ENCODE results near the gene B3GLCT. TPM values are rescaled to one million over a fixed set of nuclear protein-coding genes. Genes with fewer than 3 reads are reported as not detected.

B3GLCT gene
- total and polyA plus RNA-seq, 2 of the 13 experiments (the other 11 are each of a cell fraction or from before 2014, with no cell fraction given) = 2.0 to 7.1 TPM

DNA sequence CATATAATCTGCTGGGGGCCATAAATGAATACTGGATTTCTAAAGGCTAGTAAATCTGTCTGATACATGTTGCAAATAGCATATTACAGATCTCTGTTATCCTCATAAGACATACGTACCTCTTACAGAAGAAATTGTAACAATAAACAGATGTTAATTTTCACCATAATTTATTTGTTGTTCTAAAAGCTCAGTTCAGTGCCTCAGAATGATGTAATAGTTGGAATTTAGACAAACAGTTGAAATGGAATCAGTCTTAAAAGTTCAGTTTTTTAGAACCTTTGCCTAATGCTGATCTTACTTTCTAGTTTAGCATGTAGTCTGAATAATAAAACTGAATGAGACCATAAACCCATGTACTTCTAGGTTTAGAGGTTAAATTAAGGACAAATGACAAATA lies 43.1 kb downstream of the B3GLCT start (continued):
- TF ChIP-seq, protein P1, sequence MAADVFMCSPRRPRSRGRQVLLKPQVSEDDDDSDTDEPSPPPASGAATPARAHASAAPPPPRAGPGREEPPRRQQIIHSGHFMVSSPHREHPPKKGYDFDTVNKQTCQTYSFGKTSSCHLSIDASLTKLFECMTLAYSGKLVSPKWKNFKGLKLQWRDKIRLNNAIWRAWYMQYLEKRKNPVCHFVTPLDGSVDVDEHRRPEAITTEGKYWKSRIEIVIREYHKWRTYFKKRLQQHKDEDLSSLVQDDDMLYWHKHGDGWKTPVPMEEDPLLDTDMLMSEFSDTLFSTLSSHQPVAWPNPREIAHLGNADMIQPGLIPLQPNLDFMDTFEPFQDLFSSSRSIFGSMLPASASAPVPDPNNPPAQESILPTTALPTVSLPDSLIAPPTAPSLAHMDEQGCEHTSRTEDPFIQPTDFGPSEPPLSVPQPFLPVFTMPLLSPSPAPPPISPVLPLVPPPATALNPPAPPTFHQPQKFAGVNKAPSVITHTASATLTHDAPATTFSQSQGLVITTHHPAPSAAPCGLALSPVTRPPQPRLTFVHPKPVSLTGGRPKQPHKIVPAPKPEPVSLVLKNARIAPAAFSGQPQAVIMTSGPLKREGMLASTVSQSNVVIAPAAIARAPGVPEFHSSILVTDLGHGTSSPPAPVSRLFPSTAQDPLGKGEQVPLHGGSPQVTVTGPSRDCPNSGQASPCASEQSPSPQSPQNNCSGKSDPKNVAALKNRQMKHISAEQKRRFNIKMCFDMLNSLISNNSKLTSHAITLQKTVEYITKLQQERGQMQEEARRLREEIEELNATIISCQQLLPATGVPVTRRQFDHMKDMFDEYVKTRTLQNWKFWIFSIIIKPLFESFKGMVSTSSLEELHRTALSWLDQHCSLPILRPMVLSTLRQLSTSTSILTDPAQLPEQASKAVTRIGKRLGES (CRISPR knock-in tag; IDR thresholded peaks at IDR 0.05; ENCODE audit: borderline replicate concordance) = no peak
- TF ChIP-seq, protein P2, sequence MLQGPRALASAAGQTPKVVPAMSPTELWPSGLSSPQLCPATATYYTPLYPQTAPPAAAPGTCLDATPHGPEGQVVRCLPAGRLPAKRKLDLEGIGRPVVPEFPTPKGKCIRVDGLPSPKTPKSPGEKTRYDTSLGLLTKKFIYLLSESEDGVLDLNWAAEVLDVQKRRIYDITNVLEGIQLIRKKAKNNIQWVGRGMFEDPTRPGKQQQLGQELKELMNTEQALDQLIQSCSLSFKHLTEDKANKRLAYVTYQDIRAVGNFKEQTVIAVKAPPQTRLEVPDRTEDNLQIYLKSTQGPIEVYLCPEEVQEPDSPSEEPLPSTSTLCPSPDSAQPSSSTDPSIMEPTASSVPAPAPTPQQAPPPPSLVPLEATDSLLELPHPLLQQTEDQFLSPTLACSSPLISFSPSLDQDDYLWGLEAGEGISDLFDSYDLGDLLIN (CRISPR knock-in tag; IDR thresholded peaks at IDR 0.05; ENCODE audit: borderline replicate concordance) = no peak
- no peak for TF ChIP-seq ZNF24 (IDR thresholded peaks at IDR 0.05)
- no peak for TF ChIP-seq HNRNPK (IDR thresholded peaks at IDR 0.05; ENCODE audit: low read depth, low read length, poor library complexity, severe bottlenecking)

DNA sequence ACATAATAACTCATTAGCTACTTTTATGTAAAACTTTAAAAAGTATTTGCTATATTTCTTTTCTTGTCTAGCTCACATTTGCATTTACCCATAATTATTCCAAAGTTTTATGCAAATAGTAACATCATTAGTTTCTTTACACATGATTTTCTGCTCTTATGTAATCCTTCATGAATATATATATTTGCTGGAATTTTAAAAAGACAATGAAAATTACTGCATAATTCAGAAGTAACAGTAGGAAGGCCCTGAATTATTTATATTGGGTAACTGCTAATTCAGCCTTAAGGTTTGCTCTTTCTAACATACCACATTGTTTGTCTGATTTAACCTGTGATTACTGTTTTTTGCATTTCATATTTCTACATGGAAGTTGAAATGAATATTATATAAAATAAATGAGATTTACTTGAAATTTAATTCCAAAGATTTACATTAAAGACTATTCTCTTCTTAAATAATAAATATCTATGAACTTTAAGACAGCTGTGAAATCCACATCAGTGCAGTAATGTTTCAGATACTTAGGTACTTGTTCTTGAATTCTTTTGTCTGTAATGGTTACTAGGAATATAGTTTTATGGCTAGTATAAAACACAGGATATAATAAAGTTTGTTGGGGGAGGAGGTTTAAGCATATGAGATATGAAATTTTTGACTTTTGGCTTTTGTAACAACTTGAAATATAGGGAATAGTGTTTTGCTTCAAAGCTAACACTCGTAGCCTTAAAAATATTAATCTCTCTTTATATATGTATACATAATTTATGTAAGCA lies 46.0 kb downstream of the B3GLCT start:
- no peak for ATAC-seq
- H2AFZ ChIP-seq (ENCODE audit: low read length) = no peak overlapping the region
- in situ Hi-C loops (cut with HindIII; ENCODE audit: extremely low pct_ligation_motif_present, low pct_unique_long_range_greater_than_20kb) = loop anchor here (25.0 kb wide), 1 partner anchor 492 kb away; the partner anchor contains the start of gene RXFP2
- no peaks in the 10 kb centered on the region for H4K20me1 ChIP-seq (ENCODE audit: insufficient read depth, low read length)
- no peaks in the 10 kb centered on the region for H3K9me3 ChIP-seq (ENCODE audit: low read length)
- intact Hi-C loops (cut with micrococcal nuclease; ENCODE audit: unreplicated experiment) = no loop called here
- no peak overlapping the region for H3K4me3 ChIP-seq (replicated peaks in 1 of 3; ENCODE audit: insufficient read depth in 1 of 3, low read depth in 2 of 3, low read length in 3 of 3)
- BruUV-seq (replicated peaks) = no TSS peak
- WGBS (ENCODE audit: low lambda C conversion rate) = 97% methylated on average over 1 of the region's 1 CpG
- no peak overlapping the region for H3K9ac ChIP-seq (ENCODE audit: insufficient read depth, low read depth, low read length)
- no peaks in the 10 kb centered on the region for H3K4me1 ChIP-seq (ENCODE audit: insufficient read depth, low read length)
- H3K4me2 ChIP-seq (ENCODE audit: low read depth, low read length) = no peak overlapping the region
- no peak for FAIRE-seq
- no peaks in the 10 kb centered on the region for H3K36me3 ChIP-seq (replicated peaks in 1 of 2; ENCODE audit: control insufficient read depth in 1 of 2, insufficient read depth in 2 of 2, low read length in 2 of 2)
- H3K27ac ChIP-seq (ENCODE audit: extremely low read length, insufficient read depth, low read length) = no peak overlapping the region
- ChIA-PET POLR2A (no interaction called here), CTCF (ENCODE audit: low intra/inter-chr PET ratio, low total read pairs) (no interaction called here)
- no peaks in the 10 kb centered on the region; a peak in 1 of 5 replicates for H3K27me3 ChIP-seq (ENCODE audit: control insufficient read depth in 1 of 2, insufficient read depth in 2 of 2, low read length in 2 of 2)
- no peaks in the 10 kb centered on the region for H3K79me2 ChIP-seq (ENCODE audit: insufficient read depth, low read length)
- no peak for DNase-seq (ENCODE audit: low spot score)
- no peak for TF ChIP-seq SOX13 (IDR thresholded peaks at IDR 0.05)
- no peak for TF ChIP-seq SOX13 (CRISPR knock-in tag; conservative IDR thresholded peaks at IDR 0.05 in 1 of 2, IDR thresholded peaks at IDR 0.05 in 1 of 2)
- no peak for TF ChIP-seq ZSCAN25 (CRISPR knock-in tag; IDR thresholded peaks at IDR 0.05)
- TF ChIP-seq ZNF660 (CRISPR knock-in tag; IDR thresholded peaks at IDR 0.05; ENCODE audit: borderline replicate concordance, low read depth) = no peak
- TF ChIP-seq, protein P3, sequence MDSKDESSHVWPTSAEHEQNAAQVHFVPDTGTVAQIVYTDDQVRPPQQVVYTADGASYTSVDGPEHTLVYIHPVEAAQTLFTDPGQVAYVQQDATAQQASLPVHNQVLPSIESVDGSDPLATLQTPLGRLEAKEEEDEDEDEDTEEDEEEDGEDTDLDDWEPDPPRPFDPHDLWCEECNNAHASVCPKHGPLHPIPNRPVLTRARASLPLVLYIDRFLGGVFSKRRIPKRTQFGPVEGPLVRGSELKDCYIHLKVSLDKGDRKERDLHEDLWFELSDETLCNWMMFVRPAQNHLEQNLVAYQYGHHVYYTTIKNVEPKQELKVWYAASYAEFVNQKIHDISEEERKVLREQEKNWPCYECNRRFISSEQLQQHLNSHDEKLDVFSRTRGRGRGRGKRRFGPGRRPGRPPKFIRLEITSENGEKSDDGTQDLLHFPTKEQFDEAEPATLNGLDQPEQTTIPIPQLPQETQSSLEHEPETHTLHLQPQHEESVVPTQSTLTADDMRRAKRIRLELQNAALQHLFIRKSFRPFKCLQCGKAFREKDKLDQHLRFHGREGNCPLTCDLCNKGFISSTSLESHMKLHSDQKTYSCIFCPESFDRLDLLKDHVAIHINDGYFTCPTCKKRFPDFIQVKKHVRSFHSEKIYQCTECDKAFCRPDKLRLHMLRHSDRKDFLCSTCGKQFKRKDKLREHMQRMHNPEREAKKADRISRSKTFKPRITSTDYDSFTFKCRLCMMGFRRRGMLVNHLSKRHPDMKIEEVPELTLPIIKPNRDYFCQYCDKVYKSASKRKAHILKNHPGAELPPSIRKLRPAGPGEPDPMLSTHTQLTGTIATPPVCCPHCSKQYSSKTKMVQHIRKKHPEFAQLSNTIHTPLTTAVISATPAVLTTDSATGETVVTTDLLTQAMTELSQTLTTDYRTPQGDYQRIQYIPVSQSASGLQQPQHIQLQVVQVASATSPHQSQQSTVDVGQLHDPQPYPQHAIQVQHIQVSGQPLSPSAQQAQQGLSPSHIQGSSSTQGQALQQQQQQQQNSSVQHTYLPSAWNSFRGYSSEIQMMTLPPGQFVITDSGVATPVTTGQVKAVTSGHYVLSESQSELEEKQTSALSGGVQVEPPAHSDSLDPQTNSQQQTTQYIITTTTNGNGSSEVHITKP (CRISPR knock-in tag; IDR thresholded peaks at IDR 0.05; ENCODE audit: low read depth) = no peak
- TF ChIP-seq RNF2 (conservative IDR thresholded peaks at IDR 0.05; ENCODE audit: low read depth) = no peak
- no peak for TF ChIP-seq GFI1 (CRISPR knock-in tag; IDR thresholded peaks at IDR 0.05; ENCODE audit: borderline replicate concordance)
- no peak for TF ChIP-seq MTF1 (CRISPR knock-in tag; IDR thresholded peaks at IDR 0.05)
- TF ChIP-seq HMG20A (CRISPR knock-in tag; IDR thresholded peaks at IDR 0.05; ENCODE audit: borderline replicate concordance) = no peak
- no peak for TF ChIP-seq ZSCAN21 (CRISPR knock-in tag; IDR thresholded peaks at IDR 0.05; ENCODE audit: borderline replicate concordance)
